ENCODE data around the gene PKLR. TPM values are rescaled to one million over a fixed set of nuclear protein-coding genes. Genes with fewer than 3 reads are reported as not detected.

The PKLR gene
- total RNA-seq, 1 experiment from 2014 or later, result not detected

DNA sequence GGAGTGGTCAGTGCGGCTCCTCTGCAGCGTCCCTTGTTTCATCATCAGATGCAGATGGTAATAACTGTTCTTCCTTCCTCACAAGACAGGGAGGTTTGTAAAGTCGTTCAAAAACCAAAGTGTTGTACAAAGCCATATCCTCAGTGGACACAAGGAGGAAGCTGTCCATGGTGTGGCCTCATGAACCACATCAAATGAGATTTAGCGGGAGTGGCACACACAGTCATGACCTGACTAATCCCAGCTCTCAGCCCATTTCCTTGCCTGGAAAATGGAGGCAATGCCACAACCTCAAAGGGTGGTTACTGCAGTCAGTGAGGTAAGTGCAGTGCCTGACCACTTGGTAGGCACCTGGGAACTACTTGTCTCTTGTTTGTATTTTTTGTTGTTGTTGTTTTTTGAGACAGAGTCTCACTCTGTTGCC is 59.4 kb downstream of the PKLR start:
- H3K27me3 ChIP-seq (ENCODE audit: insufficient read depth, low read length), result no peaks in the 10 kb centered on the region; the same call in 1 of the 2 replicates
- H3K9me3 ChIP-seq (ENCODE audit: control insufficient read depth, low read depth, low read length), result no peaks in the 10 kb centered on the region
- no peak overlapping the region for H2AK5ac ChIP-seq (ENCODE audit: insufficient read length, low read length)
- no peak overlapping the region for H4K91ac ChIP-seq (ENCODE audit: insufficient read length, low read depth, low read length)
- no peaks in the 10 kb centered on the region for H3K4me1 ChIP-seq (ENCODE audit: insufficient read depth, low read length)
- H3K27ac Mint-ChIP-seq, result peak overlapping the region in 1 of 3 experiments; percentile 29; a peak in 2 of 7 replicates
- H3K4me1 Mint-ChIP-seq, result peaks cover 28 to 34% of the 10 kb centered on the region in 2 experiments
- H3K9ac ChIP-seq (ENCODE audit: extremely low read depth, insufficient read length, low read length), result no peak overlapping the region
- H3K14ac ChIP-seq (ENCODE audit: insufficient read depth, low read length), result no peak overlapping the region
- H3K27ac ChIP-seq (ENCODE audit: insufficient read length, low read depth, low read length), result no peak overlapping the region
- TF ChIP-seq, protein P1, sequence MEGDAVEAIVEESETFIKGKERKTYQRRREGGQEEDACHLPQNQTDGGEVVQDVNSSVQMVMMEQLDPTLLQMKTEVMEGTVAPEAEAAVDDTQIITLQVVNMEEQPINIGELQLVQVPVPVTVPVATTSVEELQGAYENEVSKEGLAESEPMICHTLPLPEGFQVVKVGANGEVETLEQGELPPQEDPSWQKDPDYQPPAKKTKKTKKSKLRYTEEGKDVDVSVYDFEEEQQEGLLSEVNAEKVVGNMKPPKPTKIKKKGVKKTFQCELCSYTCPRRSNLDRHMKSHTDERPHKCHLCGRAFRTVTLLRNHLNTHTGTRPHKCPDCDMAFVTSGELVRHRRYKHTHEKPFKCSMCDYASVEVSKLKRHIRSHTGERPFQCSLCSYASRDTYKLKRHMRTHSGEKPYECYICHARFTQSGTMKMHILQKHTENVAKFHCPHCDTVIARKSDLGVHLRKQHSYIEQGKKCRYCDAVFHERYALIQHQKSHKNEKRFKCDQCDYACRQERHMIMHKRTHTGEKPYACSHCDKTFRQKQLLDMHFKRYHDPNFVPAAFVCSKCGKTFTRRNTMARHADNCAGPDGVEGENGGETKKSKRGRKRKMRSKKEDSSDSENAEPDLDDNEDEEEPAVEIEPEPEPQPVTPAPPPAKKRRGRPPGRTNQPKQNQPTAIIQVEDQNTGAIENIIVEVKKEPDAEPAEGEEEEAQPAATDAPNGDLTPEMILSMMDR (conservative IDR thresholded peaks at IDR 0.05), result no peak
- H2AFZ ChIP-seq (ENCODE audit: low read length), result no peak overlapping the region
- peak overlapping the region in 1 of 2 experiments; percentile 30; a peak in 2 of 5 replicates for H3K4me3 Mint-ChIP-seq
- H3K23me2 ChIP-seq (ENCODE audit: insufficient read length, low read depth, low read length, poor library complexity, severe bottlenecking), result peaks cover 9% of the 10 kb centered on the region
- H2BK120ac ChIP-seq (ENCODE audit: low read depth, low read length, poor library complexity, severe bottlenecking), result no peak overlapping the region
- H3T11ph ChIP-seq (ENCODE audit: low read length), result no peak overlapping the region
- H3K79me2 ChIP-seq (ENCODE audit: insufficient read depth, low read length), result no peaks in the 10 kb centered on the region
- no peak overlapping the region for H3K4me2 ChIP-seq (ENCODE audit: insufficient read depth, insufficient read length, low read length)
- H4K20me1 ChIP-seq (ENCODE audit: control insufficient read depth, insufficient read depth, insufficient read length), result no peaks in the 10 kb centered on the region
- peaks cover 33% of the 10 kb centered on the region for H3K27me3 Mint-ChIP-seq (ENCODE audit: low read depth)
- no peak overlapping the region for H4K5ac ChIP-seq (ENCODE audit: insufficient read length, low read depth, low read length)
- no peak overlapping the region for H3K18ac ChIP-seq (ENCODE audit: insufficient read length, low read depth, low read length)
- no peak overlapping the region for H3K4ac ChIP-seq (ENCODE audit: low read depth, low read length)
- H2BK5ac ChIP-seq (ENCODE audit: insufficient read length, low read length), result no peak overlapping the region
- H2BK20ac ChIP-seq (ENCODE audit: low read depth, low read length, poor library complexity, severe bottlenecking), result no peak overlapping the region
- WGBS (ENCODE audit: extremely low coverage, insufficient read length, low lambda C conversion rate), result no CpG with 5 or more reads among the region's 4 CpGs
- no peak for DNase-seq
- no peak overlapping the region for H2BK15ac ChIP-seq (ENCODE audit: low read depth, low read length)
- H3K79me1 ChIP-seq (ENCODE audit: insufficient read depth, low read depth, low read length, poor library complexity, severe bottlenecking), result no peaks in the 10 kb centered on the region
- no peak overlapping the region for H2BK12ac ChIP-seq (ENCODE audit: insufficient read length, low read depth, low read length)
- no peak overlapping the region for H4K8ac ChIP-seq (replicated peaks; ENCODE audit: insufficient read length, low read depth, low read length)
- no peak overlapping the region for H3K56ac ChIP-seq (ENCODE audit: insufficient read length, low read depth, low read length)
- H3K9me3 Mint-ChIP-seq, result peaks cover 0 to 3% of the 10 kb centered on the region in 2 experiments; a peak in 1 of 5 replicates
- H3K23ac ChIP-seq (ENCODE audit: insufficient read length, low read depth, low read length), result no peak overlapping the region
- H3K36me3 Mint-ChIP-seq (ENCODE audit: insufficient read depth in 1 of 3, low read depth in 3 of 3), result peaks cover 2 to 21% (median 21%) of the 10 kb centered on the region in 3 experiments
